Measurements from ENCODE around the gene ITM2C. TPM values are rescaled to one million over a fixed set of nuclear protein-coding genes. Genes with fewer than 3 reads are reported as not detected.

ITM2C gene
- total and polyA plus RNA-seq, 9 donors, result 52.3 to 96.2 (median 67.8) TPM

- no peaks in the 10 kb centered on the region for H3K36me3 ChIP-seq
- H3K4me1 ChIP-seq (ENCODE audit: insufficient read depth), result no peaks in the 10 kb centered on the region
- no peaks in the 10 kb centered on the region for H3K9me3 ChIP-seq
- DNase-seq, result peak in 2 of 5 donors; percentile 4 to 8
- no peak overlapping the region for H3K27ac ChIP-seq
- intact Hi-C loops (cut with DNase I), result loop anchor here in 1 of 4 donors (10.0 kb wide), 1 partner anchor 79 kb away; no protein-coding TSS in a partner anchor
- no peak for TF ChIP-seq EP300 (IDR thresholded peaks at IDR 0.05)
- no peak for TF ChIP-seq POLR2A (IDR thresholded peaks at IDR 0.05)
- TF ChIP-seq CTCF (IDR thresholded peaks at IDR 0.05), result no peak
- no peaks in the 10 kb centered on the region for H3K27me3 ChIP-seq
- WGBS, 3 donors, result 76 to 86% (median 79%) methylated on average over 18 of the region's 18 CpGs
- no peak overlapping the region for H3K4me3 ChIP-seq
Observed at GRCh38 chr2:230905448-230906421, 41.0 kb downstream of the ITM2C start.

GRCh38 chr2:230906471-230907230 lies 41.9 kb downstream of the ITM2C start:
- intact Hi-C loops (cut with DNase I), result loop anchor here in 1 of 4 donors (10.0 kb wide), 1 partner anchor 78 kb away; no protein-coding TSS in a partner anchor

GRCh38 chr2:230907361-230908091 lies 42.8 kb downstream of the ITM2C start:
- DNase-seq, result peak in 1 of 5 donors; percentile 1
- Histone ChIP-seq H3K4me3 (no peak overlapping the region), H3K27me3 (no peaks in the 10 kb centered on the region), H3K27ac (no peak overlapping the region), H3K4me1 (ENCODE audit: insufficient read depth) (no peaks in the 10 kb centered on the region), H3K36me3 (no peaks in the 10 kb centered on the region), H3K9me3 (no peaks in the 10 kb centered on the region)
- TF ChIP-seq EP300 (IDR thresholded peaks at IDR 0.05) (no peak), POLR2A (IDR thresholded peaks at IDR 0.05) (no peak), CTCF (IDR thresholded peaks at IDR 0.05) (no peak)
- intact Hi-C loops (cut with DNase I), result loop anchor here in 1 of 4 donors (10.0 kb wide), 1 partner anchor 77 kb away; no protein-coding TSS in a partner anchor
- 88 to 91% (median 91%) methylated on average over 16 of the region's 16 CpGs for WGBS, 3 donors

More at GRCh38 chr2:230906471-230907230, 41.9 kb downstream of the ITM2C start:
- no peak for TF ChIP-seq POLR2A (IDR thresholded peaks at IDR 0.05)
- no peak for TF ChIP-seq EP300 (IDR thresholded peaks at IDR 0.05)
- no peak for TF ChIP-seq CTCF (IDR thresholded peaks at IDR 0.05)
- Histone ChIP-seq H3K36me3 (no peaks in the 10 kb centered on the region), H3K4me3 (no peak overlapping the region), H3K27ac (no peak overlapping the region), H3K27me3 (no peaks in the 10 kb centered on the region), H3K4me1 (ENCODE audit: insufficient read depth) (no peaks in the 10 kb centered on the region), H3K9me3 (no peaks in the 10 kb centered on the region)
- peak in 1 of 5 donors; percentile 4 for DNase-seq
- 89 to 97% (median 93%) methylated on average over 11 to 15 of the region's 15 CpGs for WGBS, 3 donors

Data from ovary (tissue), 9 donors.